Vagina (tissue), 2 donors: ENCODE measurements around the gene TNFRSF8.

ENCODE experiments used
- CTCF ChIP-seq, 3 experiments: fragments of 450-650 bp in 2 of 3; fragments of 200-600 bp in 1 of 3; sonication (generic) in 1 of 3; IDR thresholded peaks; one replicate each; pipeline ENCODE4 v1.5.1; 2017 to 2019; ENCODE audit warnings: antibody characterized with exemption in 3 of 3, mild to moderate bottlenecking in 2 of 3, moderate library complexity in 2 of 3
- POLR2A ChIP-seq, 2 donors: fragments of 450-650 bp; IDR thresholded peaks; one replicate each; pipeline ENCODE4 v1.6.1; 2017; ENCODE audit warnings: antibody characterized with exemption in 2 of 2, mild to moderate bottlenecking in 2 of 2, moderate library complexity in 2 of 2
- POLR2AphosphoS5 ChIP-seq, 2 donors: sonication (generic); formaldehyde crosslinking; IDR thresholded peaks; one replicate each; pipeline ENCODE4 v1.9.0; 2017; ENCODE audit warnings: antibody characterized with exemption in 2 of 2, mild to moderate bottlenecking in 2 of 2, low read depth in 1 of 2; ENCODE audit not compliant: insufficient read depth in 1 of 2

DNA sequence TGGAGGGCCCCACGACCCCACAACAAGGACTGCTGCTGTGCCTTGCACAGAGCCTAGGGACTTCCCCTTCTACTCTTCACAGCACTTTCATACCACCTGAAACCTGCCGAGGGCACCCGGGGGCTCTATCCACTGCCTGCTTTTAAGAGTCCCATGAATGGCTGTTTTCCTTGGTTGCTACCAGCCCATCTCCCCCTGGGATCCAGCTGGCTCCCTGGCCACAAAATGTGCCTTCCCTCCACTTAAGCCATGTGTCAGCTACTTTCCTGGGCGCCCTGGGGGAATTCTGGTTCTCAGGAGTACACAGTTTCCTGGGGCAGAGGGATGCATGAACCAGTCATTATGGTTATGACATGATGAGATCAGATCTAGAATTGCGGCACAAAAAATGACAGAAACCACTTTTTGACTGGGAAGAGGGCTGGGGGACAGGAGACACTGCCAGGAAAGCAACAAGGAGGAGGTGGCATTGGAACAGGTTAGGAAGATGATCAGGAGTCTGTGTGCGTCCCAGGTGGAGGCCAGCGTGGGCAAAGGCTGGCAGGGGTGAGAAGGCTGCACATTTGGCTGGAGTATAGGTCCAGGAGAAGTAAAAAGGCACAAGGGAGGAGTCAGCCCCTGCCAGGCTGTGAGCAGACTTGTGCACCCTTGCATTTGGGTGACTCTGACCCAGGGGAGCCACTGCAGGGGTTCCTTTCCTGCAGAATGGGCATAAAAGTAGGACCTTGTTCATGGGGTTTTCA, 3.2 kb upstream of the TNFRSF8 start:
- TF ChIP-seq POLR2A (IDR thresholded peaks at IDR 0.05), result no peak
- no peak for TF ChIP-seq POLR2AphosphoS5 (IDR thresholded peaks at IDR 0.05; ENCODE audit: insufficient read depth in 1 of 2, low read depth in 1 of 2)
- TF ChIP-seq CTCF (IDR thresholded peaks at IDR 0.05), result no peak
